ENCODE data around the gene MRS2.
"Not testable (repeated sequence)": the region's sequence is repeated elsewhere in the genome, so short reads cannot be mapped to it uniquely, and the experiment has no call there.

MRS2 gene, protein sequence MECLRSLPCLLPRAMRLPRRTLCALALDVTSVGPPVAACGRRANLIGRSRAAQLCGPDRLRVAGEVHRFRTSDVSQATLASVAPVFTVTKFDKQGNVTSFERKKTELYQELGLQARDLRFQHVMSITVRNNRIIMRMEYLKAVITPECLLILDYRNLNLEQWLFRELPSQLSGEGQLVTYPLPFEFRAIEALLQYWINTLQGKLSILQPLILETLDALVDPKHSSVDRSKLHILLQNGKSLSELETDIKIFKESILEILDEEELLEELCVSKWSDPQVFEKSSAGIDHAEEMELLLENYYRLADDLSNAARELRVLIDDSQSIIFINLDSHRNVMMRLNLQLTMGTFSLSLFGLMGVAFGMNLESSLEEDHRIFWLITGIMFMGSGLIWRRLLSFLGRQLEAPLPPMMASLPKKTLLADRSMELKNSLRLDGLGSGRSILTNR

DNA sequence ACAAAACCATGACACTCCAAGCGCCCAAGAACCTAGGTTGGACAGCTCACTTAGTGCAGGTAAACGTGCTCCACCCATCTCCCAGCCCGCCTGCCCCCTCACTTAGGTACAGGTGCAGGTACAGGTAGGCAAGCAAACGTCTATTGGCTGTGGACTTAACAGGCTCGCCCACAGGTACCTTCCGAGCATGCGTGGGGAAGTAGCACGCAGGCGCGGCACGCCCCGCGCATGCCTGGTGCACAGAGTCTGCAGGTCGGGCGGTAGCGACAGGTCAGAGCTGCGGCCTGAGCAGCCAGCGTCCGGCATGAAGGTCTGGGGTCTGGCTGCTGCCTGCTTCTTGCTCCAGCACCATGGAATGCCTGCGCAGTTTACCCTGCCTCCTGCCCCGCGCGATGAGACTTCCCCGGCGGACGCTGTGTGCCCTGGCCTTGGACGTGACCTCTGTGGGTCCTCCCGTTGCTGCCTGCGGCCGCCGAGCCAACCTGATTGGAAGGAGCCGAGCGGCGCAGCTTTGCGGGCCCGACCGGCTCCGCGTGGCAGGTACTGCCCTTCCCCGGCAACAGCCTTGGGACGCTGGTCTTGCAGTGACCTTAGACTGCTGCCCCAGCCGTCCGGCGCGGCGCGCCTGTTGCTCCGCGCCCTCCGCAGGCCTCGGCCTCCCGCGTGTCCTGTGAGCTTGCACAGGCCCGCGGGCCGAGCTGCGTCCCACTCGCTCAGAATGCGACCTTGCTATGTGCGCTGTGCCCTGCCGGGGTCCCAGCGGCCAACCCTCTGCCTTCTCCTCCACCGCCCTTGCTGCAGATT is at the start of gene MRS2:
Gene MRS2, plus strand, starts transcription at position 240 of the 804 bp plus-strand sequence. Its CDS starts 111 bp downstream, at position 351.
- FAIRE-seq (peak; percentile 92), DNase-seq (ENCODE audit: insufficient read length, low spot score) (peak; percentile 92)

DNA sequence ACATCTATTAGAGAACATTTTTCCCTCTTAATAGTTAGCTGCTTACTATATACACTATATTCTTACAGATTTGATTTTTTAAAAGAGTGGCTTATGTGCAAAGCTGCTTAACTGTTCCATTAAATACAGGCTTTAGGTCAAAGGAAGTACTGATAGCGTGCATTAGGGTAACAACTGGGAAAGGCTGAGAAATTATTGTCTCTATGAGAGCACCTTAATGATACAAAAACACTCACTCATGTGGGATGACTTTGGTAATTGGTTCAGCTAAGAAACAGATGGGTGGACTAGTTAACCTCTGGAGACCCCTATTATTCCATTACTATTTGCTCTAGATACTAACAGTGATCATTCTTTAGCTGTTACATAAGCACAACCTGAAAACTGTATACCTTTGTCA is 48.9 kb upstream of the MRS2 start:
- no peak for FAIRE-seq
- no peak for DNase-seq (ENCODE audit: insufficient read length, low spot score)

DNA sequence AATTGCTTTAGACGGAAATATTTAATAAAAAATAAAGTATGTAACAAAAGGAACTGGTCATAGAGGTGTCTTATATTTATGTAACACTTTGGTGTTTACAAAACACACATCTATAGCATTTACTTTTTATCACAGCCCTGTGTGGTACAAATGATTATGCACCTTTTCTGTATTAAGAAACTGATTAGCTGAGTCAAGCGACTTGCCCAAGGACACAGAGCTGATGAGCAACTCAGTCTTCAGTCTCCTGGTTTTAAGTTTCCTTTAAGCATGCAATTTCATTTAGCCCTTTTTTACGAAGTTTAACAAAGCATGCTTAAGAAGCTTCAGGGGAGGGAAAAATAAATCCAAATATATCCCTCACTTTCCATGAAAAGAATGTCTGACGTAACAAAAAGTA is 47.3 kb upstream of the MRS2 start:
- FAIRE-seq (no peak), DNase-seq (ENCODE audit: insufficient read length, low spot score) (no peak)

DNA sequence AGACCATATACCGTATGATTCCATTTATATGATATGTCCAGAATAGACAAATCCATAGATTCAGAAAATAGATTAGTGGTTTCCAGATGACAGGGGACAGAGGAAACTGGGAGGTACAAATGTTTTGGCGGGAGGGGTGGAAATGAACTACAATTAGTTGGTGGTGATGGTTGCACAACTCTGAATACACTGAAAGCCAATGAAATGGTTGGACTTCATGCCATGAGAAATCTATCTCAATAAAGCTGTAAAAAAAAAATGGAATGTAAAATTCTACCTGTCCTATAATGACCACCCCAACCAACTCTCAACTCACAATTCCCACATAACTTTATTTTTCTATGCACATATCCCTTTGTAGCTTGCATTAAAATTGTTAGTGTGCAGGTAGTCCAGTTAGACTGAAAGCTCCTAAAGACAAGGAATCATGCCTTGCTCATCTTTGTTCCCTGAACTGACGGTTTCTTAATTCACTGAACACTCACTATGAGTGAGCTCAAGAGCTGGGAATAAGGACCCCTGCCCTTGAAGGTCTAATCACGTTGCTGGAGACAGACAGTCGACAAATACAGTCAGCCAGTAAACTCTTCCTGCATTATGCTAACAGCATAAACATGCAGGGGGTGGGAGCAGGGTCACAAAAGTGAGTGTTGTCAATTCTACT is 46.3 kb upstream of the MRS2 start:
- FAIRE-seq: no peak
- no peak for DNase-seq (ENCODE audit: insufficient read length, low spot score)

DNA sequence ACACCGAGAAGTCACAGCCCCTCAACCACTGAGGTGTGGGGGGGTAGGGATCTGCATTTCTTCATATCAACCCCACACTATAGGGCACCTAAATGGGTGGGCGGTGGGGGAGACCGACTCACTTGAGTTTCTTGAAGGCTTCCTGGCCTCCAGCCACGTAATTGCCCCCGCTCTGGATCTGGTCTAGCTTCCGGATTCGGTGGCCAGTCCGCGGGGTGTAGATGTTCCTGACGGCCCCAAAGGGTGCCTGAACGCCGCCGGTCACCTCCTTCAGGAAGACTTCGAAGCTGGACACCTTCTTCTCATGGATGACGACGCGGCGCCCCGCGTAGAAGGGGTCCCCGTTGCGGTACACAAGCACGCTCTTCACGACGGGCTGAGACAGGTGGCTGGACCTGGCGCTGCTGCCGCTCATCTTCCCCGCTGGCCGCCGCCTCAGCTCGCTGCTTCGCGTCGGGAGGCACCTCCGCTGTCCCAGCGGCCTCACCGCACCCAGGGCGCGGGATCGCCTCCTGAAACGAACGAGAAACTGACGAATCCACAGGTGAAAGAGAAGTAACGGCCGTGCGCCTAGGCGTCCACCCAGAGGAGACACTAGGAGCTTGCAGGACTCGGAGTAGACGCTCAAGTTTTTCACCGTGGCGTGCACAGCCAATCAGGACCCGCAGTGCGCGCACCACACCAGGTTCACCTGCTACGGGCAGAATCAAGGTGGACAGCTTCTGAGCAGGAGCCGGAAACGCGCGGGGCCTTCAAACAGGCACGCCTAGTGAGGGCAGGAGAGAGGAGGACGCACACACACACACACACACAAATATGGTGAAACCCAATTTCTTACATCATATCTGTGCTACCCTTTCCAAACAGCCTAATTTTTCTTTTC is 45.2 kb upstream of the MRS2 start, which contains the start of gene DCDC2:
Gene DCDC2, minus strand, starts transcription at position 724 of the 883 bp plus-strand sequence. Its CDS starts 309 bp downstream, at position 415.
- FAIRE-seq (no peak), DNase-seq (ENCODE audit: insufficient read length, low spot score) (no peak)

DNA sequence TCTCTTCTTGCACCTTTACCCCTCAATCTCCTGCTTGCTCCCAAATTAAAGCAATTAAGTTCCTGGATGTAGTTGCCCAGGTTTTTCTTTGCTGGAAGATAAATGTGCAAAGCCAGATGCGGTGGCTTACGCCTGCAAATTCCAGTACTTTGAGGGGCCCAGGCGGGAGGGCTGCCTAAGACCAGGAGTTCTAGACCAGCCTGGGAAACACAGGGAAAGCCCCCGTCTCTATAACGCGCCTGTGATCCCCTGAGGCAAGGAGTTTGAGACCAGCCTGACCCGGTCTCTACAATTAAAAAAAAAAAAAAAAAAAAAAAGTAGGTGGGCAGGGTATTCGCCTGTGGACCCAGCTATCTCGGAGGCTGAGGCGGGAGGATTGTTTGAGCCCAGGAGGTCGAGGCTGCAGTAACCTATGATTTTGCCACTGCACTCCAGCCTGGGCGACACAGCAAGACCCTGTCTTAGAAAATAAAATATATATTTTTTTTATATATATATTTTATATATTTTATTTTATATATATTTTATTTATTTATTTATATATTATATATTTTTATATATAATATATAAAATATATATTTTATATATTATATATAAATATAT is 44.4 kb upstream of the MRS2 start:
- FAIRE-seq (no peak), DNase-seq (ENCODE audit: insufficient read length, low spot score) (no peak)

DNA sequence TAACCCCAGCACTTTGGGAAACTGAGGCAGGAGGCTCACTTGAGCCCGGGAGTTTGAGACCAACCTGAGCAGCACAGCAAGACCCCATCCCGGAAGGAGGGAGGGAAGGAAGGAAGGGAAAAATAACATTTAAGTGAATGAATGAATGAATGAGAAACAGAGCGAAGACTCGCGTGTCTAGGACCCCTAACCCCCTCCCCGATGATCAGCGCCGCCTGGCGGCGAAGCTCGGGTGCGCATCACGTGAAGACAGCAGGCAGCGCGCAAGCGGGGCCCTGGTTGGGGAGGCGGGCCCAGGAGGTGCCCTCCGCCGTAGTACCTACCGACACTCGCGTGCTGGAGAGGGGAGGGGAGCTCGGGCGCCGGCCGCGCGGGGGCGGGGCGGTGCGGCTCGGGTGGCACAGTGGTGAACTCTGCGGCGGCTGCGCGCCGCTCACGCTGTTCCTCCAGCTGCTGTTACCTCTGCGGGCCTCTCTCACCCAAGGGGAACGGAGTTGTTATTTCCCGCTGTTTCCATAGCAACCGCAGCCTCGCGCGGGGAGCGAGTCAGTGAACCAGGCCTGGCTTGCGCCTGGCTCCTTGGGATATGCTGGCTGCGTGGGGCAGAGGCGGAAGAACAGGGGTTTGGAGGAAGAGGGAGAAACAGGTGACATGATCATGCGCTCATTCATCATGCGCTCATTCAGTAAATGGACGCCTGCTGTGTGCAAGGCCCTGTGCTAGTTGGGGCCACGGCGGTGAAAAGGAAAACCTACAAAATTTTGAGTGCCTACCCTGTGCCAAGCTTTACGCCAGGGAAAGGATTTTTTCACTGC is 42.9 kb upstream of the MRS2 start:
- DNase-seq (ENCODE audit: insufficient read length, low spot score): peak; percentile 64
- peak; percentile 97 for FAIRE-seq

DNA sequence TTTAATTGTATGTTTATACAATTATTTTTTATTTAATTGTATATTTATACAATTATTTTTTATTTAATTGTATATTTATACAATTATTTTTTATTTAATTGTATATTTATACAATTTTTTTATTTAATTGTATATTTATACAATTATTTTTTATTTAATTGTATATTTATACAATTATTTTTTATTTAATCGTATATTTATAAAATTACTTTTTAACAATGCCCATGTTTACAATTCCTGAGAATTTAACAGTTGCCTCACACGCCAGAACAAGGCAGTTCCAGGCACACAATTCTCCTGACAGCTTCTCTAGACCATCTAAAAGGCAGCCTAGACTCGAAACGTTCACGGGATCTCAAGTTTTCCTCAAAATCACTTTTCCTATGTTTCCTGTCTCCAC is 40.4 kb upstream of the MRS2 start:
- FAIRE-seq: not testable (repeated sequence)

DNA sequence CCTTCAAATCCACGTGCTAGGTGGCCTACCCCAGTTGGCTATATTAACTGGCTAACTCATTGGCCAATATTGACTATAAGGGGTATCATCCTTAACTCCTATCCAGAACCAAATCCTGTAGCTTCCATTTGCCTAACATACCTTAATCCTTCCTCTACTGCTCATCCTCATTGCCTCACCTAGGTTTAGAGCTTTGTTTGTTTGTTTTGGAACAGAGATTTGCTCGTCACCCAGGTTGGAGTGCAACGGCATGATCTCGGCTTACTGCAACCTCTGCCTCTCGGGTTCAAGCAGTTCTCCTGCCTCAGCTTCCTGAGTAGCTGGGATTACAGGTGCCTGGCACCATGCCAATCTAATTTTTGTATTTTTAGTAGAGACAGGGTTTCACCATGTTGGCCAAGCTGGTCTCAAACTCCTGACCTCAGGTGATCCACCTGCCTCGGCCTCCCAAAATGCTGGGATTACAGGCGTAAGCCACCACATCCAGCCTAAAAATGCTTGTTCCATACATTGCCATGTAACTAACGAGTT is 37.6 kb upstream of the MRS2 start:
- FAIRE-seq; DNase-seq (ENCODE audit: insufficient read length, low spot score): not testable (repeated sequence)

More for the DNA sequence above, 40.4 kb upstream of the MRS2 start:
- DNase-seq (ENCODE audit: insufficient read length, low spot score): not testable (repeated sequence)

DNA sequence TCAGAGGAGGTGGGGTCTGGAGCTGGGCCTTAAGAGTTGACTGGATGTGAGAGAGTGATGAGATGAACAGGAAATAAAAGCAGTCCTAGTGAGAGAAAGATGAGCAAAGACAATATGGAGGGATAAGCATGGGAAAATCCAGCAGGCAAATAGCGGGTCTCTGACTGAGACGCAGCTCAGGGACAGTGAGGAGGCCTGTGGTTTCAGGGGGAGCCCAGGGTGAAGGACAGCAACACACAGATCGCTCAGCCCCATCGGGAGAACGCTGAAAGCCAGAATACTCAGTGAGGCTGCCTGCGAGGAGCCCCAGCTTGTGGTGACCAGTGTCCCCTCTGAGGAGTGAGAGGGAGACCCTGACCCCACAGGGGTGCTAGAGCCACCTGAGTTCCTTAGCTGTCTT is 28.1 kb upstream of the MRS2 start:
- FAIRE-seq: no peak
- DNase-seq (ENCODE audit: insufficient read length, low spot score): no peak

DNA sequence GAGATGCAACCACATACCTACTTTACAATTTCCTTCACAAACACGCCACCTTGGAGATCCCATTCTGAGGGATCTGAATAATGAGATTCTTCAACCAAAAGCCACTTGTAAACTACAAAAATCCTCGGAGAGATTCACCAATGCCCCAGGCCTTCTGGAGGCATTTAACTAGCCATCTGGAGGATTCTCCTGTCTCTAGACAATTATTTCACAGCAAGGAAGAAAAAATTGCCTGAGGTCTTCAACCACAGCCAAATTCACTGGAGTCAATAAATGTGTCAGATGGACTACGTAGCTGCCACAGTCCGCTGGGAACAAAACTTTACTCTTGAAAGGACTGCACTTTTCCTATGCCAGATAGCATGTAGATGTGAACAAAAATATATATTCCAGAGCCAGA is 25.9 kb upstream of the MRS2 start:
- FAIRE-seq (no peak), DNase-seq (ENCODE audit: insufficient read length, low spot score) (no peak)

DNA sequence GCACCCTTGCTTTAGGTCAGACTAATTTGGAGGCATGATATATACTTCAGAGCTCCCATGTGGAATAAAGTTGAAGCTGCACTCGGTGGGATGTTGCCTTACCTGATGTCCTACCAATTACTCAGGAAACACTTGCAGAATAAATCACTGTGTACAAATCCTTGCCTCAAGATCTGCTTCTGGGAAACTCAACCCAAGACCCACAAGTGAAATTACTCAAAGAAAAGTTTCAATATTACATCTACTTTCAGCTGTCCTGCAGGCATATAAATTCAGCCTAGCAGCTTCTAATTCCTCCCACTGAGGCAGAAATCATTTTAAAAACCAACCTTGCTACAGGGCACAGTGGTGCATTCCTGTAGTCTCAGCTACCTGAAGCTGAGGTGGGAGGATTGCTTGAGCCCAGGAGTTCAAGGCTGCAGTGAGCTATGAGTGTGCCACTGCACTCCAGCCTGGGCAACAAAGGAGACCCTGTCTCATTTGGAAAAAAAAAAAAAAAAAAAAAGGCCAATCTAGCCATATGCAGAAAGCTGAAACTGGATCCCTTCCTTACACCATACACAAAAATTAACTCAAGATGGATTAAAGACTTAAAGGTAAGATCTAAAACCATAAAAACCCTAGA is 24.2 kb upstream of the MRS2 start:
- FAIRE-seq (no peak), DNase-seq (ENCODE audit: insufficient read length, low spot score) (no peak)

DNA sequence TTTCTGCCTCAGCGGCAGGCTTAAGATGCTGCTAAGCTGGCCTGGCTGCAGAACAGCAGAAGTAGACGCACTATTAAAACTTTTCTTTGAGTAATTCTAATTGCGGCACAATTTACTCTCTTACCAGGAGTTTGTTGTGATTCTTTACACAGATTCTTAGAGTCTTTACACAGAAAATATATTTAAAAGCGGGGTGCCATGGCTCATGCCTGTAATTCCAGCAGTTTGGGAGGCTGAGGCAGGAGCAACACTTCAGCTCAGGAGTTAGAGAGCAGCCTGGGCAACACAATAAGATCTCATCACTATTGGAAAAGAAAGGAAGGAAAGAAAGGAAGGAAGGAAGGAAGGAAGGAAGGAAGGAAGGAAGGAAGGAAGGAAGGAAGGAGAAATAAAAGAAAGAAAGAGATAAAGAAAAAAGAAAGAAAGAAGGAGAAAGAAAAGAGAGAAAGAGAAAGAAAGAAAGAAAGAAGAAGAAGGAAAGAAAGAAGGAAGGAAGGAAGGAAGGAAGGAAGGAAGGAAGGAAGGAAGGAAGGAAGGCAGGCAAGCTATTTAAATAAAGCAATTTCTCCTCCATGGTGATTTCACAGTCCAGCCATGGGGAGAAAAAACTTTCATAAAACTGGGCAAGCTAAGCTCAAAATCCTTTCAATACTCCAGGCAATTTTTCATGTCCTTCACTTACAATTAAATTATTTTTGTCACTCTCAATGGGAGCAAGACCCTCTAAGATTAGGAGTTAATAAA is 21.1 kb upstream of the MRS2 start:
- DNase-seq (ENCODE audit: insufficient read length, low spot score): no peak
- no peak for FAIRE-seq

DNA sequence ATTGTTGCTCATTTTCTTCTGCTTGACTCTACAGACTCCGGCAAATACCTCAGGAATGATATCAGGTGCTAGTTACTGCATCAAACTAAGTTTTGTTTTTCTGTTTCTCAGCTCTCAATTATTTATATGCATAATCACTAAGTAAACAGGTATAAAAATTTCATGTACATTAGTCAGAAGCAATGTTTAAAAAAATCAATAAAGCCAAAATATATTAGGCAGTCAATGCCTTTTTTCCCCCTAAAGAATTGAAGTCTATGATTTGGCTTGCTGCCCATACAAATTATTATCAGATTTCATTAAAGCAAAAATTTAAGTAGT is 20.6 kb upstream of the MRS2 start:
- DNase-seq (ENCODE audit: insufficient read length, low spot score) (no peak), FAIRE-seq (no peak)

DNA sequence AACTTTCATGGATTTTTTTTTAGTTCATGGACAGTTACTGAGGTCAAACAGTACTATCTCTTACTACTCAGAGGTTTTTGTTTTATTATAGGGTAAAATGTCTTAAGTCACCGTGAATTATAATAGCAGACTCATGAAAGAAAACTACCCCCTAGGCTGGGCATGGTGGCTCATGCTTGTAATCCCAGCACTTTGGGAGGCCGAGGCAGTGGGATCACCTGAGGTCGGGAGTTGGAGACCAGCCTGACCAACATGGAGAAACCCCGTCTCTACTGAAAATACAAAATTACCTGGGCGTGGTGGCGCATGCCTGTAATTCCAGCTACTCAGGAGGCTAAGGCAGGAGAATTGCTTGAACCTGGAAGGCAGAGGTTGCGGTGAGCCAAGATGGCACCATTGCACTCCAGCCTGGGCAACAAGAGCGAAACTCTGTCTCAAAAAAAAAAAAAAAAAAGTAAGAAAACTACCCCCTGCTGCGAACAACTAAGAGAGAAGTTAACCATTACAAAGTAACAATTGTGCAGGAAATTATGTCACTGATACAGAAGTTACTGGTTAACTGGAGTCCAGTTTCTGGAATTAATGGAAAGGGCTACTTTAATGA is 19.7 kb upstream of the MRS2 start:
- FAIRE-seq; DNase-seq (ENCODE audit: insufficient read length, low spot score): not testable (repeated sequence)

DNA sequence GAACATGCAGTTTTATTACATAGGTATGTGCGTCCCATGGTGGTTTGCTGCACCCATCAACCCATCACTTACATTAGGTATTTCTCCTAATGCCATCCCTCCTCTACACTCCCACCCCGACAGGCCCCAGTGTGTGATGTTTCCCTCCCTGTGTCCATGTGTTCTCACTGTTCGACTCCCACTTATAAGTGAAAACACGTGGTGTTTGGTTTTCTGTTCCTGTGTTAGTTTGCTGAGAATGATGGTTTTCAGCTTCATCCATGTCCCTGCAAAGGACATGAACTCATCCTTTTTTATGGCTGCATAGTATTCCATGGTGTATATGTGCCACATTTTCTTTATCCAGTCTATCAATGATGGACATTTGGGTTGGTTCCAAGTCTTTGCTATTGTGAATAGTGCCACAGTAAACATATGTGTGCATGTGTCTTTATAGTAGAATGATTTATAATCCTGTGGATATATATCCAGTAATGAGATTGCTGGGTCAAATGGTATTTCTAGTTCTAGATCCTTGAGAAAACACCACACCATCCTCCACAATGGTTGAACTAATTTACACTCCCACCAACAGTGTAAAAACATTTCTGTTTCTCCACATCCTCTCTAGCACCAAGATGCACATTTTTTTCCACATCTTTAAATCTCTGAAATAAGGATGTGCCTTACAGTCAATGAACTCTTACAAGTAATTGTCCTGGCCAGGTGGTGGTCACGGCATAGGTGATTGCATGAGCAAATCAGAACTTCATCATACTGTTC is 18.2 kb upstream of the MRS2 start:
- not testable (repeated sequence) for FAIRE-seq; DNase-seq (ENCODE audit: insufficient read length, low spot score)
